RCC 7860 (cell line): ENCODE results near the gene GNAI2.
"Not testable (repeated sequence)": the region's sequence is repeated elsewhere in the genome, so short reads cannot be mapped to it uniquely, and the experiment has no call there.

Experiments used
- DNase-seq: peaks from one replicate; pipeline ENCODE4 v3.0.0-alpha.2; 2015; ENCODE audit warnings: low spot score
- FAIRE-seq: peaks from 2 replicates; lab custom pipeline; 2012; peaks lifted over from hg19 to GRCh38; lab: Jason Lieb, UNC

GNAI2 gene

DNA sequence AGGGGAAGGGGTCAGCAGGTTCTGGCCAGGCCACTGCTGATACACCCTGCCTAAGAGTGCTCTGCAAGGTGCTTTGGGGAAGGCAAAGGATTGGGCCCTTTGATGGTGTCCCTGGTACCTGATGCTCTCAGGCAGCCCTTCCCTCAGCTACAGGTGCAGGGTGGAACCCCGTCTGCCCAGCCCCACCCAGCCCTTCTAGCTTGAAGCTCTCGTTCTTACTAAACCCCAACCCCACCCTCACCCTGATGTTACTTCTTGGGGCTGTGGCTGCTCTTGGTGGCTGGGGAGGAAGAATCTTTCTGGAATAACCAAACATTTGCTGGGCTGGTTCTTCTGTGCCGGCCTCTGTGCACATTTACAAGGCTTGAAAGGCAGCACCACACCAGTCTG, 6.4 kb downstream of the GNAI2 start:
- no peak for FAIRE-seq

DNA sequence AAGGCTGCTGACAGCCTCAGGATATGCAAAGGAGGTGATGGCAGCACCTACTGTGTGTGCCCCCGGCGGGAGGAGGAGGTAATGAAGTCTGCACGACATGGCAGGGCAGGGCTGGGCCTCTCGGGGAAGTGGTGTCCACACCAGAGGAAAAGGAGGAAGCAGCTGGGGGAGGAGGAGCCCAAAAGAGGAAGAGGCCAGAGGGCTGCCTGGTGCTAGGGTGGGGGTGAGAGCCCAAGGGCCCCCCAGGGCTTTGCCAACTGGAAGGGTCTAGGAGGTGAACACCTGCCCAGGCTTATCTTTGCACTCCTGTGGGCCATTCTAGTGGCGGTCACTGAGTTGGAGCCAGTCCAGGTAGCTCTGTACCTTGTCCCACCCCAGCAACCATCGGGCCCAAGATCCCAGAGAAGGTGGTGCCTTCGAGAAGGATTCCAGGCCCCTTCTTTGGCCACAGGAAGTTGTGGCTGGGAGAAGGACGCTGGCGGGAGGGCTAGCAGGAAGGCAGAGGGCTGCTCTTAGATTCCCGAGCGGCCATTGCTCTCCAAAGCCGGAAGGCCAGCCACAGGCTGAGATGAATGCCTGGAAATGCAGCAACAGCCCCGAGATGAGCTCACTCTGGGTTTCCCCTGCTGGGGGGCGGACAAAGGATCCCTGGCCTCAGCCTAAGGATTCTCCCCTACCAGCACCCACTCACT, 7.0 kb downstream of the GNAI2 start:
- FAIRE-seq (no peak), DNase-seq (peak; percentile 72)

More for the DNA sequence above, 6.4 kb downstream of the GNAI2 start:
- no peak for DNase-seq

DNA sequence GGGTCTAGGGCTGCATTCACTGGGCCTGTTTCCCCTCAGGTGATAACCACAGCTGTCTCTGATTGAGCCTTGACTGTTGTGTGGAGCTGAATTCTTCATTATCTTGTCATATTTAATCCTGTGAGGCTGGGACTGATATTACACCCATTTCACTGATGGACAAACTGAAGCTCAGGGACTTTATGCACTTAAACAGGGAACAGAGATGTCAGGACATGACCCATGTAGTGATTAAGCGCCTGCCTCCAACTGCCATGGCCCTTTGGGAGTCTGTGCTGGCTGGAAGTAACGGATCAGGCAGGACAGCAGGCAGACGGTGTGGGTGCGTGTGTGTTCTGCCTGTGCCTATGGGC, 7.5 kb downstream of the GNAI2 start:
- DNase-seq (no peak), FAIRE-seq (no peak)

DNA sequence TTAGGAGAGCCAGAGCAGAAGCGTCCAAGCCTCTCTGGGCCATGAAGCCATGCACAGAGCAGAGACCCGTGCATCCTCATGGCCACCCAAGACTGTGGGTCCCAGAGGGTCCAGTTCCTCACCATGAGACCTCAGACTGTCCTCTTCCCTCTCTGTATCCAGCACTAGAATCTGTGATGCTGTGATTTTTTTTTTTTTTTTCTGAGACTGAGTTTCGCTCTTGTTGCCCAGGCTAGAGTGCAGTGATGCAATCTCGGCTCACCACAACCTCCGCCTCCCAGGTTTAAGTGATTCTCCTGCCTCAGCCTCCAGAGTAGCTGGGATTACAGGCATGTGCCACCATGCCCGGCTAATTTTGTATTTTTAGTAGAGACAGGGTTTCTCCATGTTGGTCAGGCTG, 8.8 kb downstream of the GNAI2 start:
- not testable (repeated sequence) for FAIRE-seq, DNase-seq

DNA sequence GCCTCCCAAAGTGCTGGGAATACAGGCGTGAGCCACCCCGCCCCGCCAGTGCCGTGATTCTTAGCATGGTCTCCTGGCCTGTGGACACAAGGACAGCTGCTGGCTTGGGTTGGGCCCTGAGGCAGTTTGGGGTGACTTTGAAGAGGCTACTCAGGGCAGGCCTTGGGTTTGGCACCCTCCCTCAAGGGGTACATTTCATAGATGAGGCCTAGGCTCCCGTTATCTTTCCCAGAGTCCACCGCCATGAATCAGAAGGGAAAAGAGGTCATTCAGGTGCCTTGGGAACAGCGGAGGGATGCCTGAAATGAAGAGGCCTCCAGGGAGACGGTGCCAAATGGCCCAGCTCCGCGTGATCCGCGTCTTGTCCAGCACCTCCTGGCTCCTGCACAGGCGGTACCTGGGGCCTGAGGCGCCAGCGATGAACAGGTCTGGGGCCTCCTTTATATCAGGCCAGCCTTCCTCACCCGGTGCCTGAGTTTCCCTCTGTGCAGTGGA, 9.3 kb downstream of the GNAI2 start:
- DNase-seq: no peak
- no peak for FAIRE-seq

DNA sequence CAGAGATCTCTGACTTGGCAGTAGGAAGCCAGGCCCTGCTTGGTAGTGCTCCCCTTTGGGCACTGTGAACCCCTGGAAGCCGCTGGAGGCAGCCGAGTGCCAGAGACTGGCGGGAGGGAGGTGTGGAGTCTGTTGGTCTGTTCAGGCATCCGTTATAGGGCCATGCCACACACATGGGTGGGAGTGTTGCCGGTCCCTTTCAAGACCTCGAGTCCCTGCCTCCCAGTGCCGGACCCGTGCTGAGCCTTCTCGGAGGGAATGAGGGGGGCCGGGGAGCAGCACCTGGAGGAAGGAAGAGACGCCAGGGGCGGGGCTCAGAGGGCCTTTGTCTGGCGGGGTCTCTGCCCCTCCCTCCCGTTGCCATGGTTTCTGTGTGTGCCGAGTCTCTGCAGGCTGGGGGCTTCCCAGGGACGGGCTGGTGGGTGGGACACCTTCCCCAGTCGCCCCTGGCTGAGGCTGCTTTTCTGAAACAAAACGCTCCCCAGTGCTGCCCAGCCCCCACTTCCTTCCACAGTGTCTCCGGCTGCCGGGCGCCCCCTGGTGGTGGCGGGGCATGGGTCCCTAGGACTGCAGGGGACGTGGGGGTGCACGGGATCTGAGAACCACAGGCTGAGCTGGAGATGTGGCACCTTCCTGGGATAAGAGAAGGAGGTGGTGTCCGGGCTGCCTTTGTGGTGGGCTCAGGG, 10.0 kb downstream of the GNAI2 start:
- DNase-seq (no peak), FAIRE-seq (no peak)

DNA sequence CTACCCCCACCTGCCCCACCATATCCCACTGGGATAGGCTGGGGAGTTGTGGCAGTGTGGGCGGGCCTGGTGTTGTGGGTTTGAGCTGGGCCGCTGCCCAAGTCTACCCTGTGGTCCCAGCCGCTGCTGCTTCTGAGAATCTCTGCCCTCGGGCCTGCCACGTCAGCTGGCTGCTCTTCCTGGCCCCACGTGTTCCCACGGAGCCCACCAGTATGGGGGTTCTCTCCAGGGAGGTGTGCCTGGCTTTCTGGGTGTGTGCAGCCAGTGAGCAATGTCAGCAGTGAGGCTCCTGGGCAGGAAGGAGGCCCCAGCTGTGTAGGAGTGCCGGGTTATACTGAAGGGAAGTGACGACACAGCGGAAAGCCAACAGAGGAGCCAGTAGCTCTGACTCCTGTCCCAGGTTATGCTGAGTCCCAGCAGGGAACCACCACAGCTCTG, 10.5 kb downstream of the GNAI2 start:
- FAIRE-seq: peak; percentile 89
- DNase-seq: peak; percentile 97

DNA sequence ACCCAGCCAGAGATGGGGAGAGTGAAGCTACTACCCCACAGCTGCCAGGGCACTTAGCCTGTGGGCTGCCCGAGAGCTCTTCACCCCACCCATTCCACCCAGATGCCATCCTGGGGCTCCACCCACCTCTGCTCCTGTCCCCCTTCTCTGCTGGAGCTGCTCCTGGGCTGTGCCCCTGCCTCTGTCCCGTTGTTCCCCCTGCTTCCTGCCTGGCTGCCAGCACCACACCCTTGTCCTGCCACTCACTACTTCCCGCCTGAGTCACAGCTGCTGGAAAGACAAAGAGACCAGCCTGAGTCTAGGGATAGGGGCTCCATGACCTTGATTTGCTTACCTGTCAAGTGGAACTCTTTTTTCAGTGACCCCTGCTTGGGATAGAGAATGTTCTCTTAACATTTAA, 12.4 kb downstream of the GNAI2 start:
- DNase-seq (peak; percentile 41), FAIRE-seq (no peak)

DNA sequence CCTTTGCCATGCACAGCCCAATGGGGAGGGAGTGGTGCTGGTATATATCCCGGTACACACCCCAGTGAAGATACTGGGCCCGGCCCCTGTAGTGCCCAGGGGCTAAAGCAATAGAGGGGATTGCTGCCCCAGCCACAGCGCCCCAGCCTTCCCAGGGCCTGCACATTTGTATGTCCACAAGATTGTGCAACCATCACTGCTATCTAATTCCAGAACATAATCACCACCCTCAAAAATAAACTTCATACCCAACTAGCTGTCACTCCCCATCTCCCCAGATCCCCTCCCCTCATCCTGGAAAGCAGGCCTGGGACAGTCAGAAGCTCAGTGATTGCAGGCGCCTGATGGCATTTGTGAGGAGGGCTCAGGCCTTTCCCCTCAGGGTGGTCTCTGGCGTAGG, 13.5 kb downstream of the GNAI2 start:
- DNase-seq (no peak), FAIRE-seq (no peak)

DNA sequence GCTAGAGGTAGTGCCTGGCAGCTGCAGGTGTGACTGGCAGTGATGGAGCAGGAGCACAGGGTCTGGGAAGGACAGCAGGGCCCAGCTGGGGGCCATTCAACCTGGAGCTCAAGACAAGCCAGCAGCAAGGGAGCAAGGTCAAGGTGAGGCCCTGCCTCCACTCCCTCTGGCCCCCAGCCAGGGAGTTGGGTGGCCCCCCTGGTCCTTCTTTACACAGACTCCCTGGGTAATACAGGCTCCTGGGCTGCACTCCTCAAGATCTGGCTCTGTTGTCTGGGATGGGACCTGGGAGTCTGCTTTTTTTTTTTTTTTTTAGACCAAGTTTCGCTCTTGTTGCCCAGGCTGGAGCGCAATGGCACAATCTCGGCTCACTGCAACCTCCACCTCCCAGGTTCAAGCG, 14.5 kb downstream of the GNAI2 start:
- DNase-seq: no peak

DNA sequence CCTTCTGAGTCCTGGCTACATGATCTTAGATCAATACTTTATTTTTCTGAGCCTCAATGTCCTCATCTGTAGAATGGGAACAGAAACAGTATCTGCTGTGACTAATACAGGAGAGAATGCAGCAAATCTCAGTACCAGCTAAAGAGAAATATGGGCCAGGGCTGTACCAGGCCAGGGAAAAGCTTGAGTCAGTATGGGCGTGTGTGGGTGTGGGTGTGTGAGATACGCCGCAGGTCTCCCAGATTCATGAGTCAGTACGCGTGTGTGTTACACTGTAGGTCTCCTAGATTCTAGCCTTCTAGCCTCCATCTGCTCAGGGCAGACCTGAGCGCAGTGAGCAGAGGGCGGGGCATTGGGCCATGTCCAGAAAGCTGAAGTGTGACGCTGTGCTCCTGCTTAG, 15.2 kb downstream of the GNAI2 start:
- DNase-seq: peak; percentile 91
- peak; percentile 84 for FAIRE-seq

More for the DNA sequence above, 14.5 kb downstream of the GNAI2 start:
- no peak for FAIRE-seq

DNA sequence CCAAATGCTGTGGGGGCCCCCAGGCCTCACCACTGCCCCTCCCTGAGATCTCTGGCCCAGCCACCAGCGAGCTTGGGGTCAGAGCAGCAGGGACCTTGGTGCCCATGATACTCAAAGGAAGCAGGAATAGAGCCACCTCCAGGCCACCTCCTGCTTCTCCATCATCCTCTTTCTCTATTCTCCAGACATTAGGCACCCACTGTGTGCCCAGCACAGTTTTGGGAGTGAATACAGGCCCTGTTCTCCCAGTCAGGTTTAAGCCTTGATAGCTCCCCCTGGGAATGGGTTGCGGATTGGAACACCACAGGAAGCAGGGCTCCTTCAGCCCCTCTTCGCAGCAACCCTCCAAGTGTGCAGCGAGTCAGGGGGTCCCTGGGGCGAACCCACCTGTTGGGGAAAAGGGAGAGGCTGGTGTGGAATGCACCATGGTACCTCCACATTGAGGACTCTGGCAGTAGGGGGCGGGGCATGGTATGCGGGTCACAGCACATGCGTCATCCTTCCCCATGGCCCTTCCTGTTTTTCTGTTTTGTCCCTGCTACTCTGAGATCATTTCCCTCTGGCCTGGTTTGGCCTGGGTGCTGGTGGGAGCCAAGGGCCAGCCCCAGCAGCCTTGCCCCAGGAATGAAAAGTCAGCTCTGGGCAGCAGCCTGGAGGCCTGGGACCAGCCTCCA, 18.7 kb downstream of the GNAI2 start:
- DNase-seq: no peak
- no peak for FAIRE-seq

DNA sequence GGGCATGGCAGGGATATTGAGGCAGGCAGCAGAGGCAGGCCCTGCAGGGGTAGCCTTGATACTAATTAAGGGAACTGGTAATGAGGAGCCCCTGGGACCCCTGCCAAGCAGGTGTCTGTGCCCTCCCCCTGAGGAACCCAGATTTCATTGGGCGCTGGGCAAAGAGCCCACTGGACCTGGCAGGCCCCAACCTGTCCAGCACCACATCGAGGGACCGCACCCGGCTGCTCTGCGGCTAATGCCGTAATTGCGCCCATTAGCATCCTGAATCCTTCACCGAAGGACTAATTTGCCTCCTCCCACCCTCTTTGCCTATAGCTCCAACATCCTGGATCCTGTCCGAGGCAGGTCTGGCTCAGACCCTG, 19.2 kb downstream of the GNAI2 start:
- DNase-seq (no peak), FAIRE-seq (no peak)

DNA sequence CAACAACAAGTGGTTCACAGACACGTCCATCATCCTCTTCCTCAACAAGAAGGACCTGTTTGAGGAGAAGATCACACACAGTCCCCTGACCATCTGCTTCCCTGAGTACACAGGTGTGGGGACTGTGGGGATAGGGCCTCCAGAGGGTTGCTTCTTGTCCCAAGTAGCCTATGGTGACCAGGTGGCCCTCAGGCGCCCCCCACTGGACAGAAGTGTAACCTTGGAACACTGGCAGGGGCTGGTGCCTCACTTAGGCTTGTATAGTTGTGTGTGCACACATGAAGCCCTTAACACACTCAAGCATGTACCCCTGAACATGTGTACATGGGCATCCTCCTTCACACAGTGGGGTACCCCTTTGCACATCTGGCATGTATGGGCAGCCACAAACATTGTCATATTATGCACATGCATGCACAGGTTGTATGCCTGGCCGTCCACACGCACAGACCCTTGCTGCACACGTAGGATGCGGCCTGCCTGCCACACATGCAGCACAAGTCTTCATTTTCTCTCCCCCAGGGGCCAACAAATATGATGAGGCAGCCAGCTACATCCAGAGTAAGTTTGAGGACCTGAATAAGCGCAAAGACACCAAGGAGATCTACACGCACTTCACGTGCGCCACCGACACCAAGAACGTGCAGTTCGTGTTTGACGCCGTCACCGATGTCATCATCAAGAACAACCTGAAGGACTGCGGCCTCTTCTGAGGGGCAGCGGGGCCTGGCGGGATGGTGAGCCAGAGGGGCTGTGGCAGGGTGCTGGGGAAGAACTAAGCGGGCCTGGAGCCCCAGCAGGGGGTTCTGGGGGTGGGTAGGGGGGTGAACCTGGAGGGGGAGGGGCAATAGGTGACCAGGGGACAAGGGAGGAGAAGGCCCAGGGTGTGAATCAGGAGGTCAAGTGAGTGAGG, 21.2 kb downstream of the GNAI2 start:
- DNase-seq (no peak), FAIRE-seq (no peak)

DNA sequence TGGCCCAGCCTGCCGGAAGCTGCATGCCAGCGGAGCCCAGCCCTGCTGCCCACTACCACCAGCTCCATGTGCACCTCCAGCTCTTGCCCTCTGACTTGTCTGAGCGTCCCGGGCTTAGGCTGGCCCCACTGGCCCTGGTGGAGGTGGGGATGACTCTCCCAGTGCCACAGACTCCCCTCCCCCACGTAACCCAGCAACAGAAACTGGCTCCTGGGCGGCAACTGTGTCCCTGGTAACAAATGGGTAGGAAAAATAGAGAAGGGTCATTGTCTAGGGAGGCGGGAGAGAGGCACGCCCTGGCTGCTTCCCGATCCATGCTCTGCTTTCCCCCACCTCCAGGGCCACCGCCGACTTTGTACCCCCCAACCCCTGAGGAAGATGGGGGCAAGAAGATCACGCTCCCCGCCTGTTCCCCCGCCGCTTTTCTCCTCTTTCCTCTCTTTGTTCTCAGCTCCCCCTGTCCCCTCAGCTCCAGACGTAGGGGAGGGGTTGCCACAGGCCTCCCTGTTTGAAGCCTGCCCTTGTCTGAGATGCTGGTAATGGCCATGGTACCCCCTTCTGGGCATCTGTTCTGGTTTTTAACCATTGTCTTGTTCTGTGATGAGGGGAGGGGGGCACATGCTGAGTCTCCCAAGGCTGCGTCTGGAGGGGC, 22.2 kb downstream of the GNAI2 start:
- FAIRE-seq: no peak
- no peak for DNase-seq

DNA sequence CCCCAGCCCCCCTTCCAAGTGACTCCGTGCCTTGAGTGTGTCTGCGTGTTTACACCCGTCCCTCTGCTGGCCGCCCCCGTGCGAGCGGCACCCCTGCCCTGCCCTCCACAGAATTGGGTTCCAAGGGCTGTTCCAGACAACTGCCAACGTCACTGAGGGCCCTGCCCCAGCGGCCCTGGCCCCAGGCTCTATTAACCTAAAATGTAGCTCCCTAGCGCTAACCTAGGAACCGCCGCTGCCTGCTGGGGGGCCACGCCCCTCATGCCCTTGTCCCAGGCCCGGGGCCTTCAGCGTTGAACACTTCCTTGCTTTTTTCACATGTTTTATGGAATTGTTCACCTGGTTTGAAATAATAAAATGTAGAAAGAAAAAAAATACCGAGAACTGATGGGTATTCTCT, 23.0 kb downstream of the GNAI2 start:
- DNase-seq (no peak), FAIRE-seq (no peak)

DNA sequence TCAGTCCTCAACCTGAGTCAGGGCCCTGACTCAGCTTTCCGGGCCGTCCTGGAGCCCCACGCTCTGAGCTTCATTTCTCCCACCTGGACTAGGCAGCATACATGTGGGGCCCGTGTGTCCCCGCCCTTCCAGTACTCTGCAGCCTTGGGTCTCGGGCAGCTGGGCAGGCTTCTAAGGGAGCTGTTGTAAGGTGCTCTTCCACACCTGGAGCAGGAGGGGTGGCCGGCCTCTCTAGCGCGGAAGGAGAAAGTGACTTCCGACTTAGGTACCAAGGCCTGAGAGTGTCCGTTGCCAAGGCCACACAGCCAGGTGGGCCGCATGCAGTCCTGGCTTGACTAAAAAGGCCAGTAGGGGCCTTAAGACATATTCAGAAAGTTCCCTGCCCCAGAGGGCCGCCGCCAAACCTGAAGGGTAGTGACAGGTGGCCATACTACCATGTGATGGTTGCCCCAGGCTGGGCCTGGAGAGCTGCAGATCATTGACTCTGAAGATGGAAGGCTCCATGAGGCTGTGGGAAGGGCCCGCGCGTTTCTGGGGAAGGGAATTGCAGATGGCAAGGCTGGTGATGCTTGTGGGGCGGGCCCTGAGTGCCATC, 23.5 kb downstream of the GNAI2 start:
- FAIRE-seq: no peak
- DNase-seq: no peak

DNA sequence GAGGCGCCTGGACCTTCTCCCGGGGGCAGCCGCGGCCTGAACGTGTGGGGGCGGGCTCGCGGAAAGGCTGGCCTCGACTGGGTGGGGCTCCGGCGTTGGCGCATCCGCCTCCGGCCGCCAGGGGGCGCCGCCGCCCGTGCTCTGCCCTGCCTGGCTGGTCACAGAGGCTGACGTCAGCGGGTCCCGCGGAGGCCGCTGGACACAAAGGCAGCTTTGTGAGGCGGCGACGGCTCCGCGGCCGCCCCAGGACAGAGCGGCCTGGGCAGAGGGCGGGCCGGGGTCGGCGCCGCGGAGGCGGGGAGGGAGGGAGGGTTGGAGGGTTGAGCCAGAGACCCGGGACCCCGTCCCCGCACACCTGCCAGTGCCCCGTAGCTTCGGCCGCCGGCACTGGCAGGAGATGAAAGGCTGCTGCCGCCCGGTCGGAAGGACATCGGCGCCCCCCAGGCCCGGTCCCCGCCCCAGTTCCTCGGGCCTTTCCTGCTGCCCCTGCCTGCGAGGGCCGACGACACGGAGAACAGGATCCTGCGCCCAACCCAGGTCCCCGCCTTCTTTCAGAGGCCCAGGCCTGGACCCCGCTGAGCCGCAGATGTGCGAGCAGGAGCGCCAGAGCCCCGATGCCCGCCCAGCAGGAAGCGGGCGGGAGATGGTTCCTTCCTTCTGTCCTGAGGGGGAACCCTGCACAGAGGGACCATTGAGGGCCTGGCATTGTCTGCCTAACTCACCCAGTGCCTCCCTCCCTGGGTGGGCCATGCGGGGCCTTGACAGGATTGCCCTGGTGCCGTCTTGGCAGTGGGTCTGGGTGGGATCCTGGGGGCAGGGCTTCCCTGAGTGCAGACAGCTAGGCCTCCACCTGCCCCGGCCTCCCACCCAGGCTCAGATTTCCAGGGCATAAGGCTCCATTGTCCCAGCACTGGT, 24.3 kb downstream of the GNAI2 start:
- FAIRE-seq: no peak
- peak; percentile 74 for DNase-seq

DNA sequence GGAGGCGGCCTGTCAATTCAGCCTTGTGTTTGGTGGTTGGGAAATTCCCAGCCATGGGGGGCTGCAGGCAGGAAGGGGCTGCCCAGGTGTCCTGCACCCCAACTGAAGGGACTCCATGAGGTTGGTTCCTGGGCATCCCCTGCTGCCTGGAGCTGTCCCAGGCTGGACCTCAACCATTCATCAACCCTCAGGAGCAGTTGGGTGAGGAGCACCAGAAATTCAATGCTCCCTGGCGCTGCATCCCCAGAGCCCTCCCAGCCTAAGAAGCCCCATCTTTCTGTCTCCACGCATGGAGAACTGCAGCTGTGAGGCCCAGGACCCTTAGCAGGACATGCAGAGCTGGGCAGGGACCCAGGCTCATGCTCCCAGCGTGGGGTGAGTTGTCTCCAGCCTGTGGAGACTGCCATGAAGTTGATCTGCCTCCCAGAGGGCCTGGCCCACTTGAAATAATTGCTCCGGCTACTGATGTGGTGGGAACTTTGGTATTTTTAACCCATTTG, 25.0 kb downstream of the GNAI2 start:
- FAIRE-seq: no peak
- no peak for DNase-seq
